K562 (cell line): Measurements from ENCODE around the gene DHDH. TPM values are rescaled to one million over a fixed set of nuclear protein-coding genes. Genes with fewer than 3 reads are reported as not detected.
A peak's percentile ranks its signal among the peaks of the same experiment; 100 is the strongest.
"Not testable (repeated sequence)": the region's sequence is repeated elsewhere in the genome, so short reads cannot be mapped to it uniquely, and the experiment has no call there.

ENCODE experiments used
- ATAC-seq: fragments of 200-7000 bp; cut with Tn5 transposase; 3 replicates; pipeline ENCODE4 v1.9.1; 2020; ENCODE audit warnings: moderate library complexity
- BruUV-seq: library from RNA; stranded (reverse); fragments of 400-500 nt; replicated peaks from 2 replicates; lab custom pipeline; 2021; lab: Mats Ljungman, UMichigan
- CTCF ChIA-PET: fragments of 300-600 bp; formaldehyde crosslinking; extraction: SDS; loops from one replicate; lab custom pipeline; 2021; ENCODE audit warnings: low intra/inter-chr PET ratio; lab: Yijun Ruan, JAX
- POLR2A ChIA-PET: fragments of 300-600, 350-650 bp; sonication (Branson Sonifier 250); formaldehyde crosslinking; extraction: SDS; loops from one replicate; lab custom pipeline; 2021; ENCODE audit warnings: antibody characterized with exemption, inconsistent platforms; lab: Yijun Ruan, JAX
- DNase-seq, 4 experiments: peaks; one replicate each; pipeline versions ENCODE4 v3.0.0 to v3.0.0-alpha.2; 2011 to 2018; ENCODE audit warnings: low spot score in 3 of 4, mixed read lengths in 3 of 4; ENCODE audit errors: extremely low read depth in 1 of 4
- FAIRE-seq: peaks from 2 replicates; lab custom pipeline; 2011; peaks lifted over from hg19 to GRCh38; lab: Jason Lieb, UNC
- H2AFZ ChIP-seq: 2 replicates; pipeline ENCODE4 v1.6.0; 2011; ENCODE audit warnings: low read depth, low read length, control low read depth, inconsistent platforms
- H3K27ac ChIP-seq: fragments of 200-600 bp; 3 replicates; pipeline ENCODE4 v1.8.0; 2011; ENCODE audit warnings: low read depth, mild to moderate bottlenecking, control low read depth, inconsistent platforms, low read length, moderate library complexity, mixed read lengths; ENCODE audit errors: extremely low read depth
- H3K27me3 ChIP-seq, 2 experiments: fragments of 300-600 bp in 1 of 2; 2 replicates in 1 of 2; 3 replicates in 1 of 2; pipeline versions ENCODE4 v1.6.0 to v1.8.0; 2011; ENCODE audit warnings: inconsistent platforms in 2 of 2, low read length in 2 of 2, mild to moderate bottlenecking in 1 of 2, mixed read lengths in 1 of 2, moderate library complexity in 1 of 2; ENCODE audit not compliant: control insufficient read depth in 2 of 2, insufficient read depth in 2 of 2
- H3K36me3 ChIP-seq: fragments of 300-600 bp; 3 replicates; pipeline ENCODE4 v1.8.0; 2011; ENCODE audit warnings: mild to moderate bottlenecking, low read length, inconsistent platforms; ENCODE audit not compliant: control insufficient read depth, insufficient read depth
- H3K4me1 ChIP-seq, 2 experiments: fragments of 200-600 bp in 1 of 2; replicated peaks in 1 of 2; 2 replicates in 1 of 2; 3 replicates in 1 of 2; pipeline versions ENCODE4 v1.5.1 to v1.8.0; 2011; ENCODE audit warnings: inconsistent platforms in 2 of 2, low read length in 2 of 2, mild to moderate bottlenecking in 1 of 2, mixed read lengths in 1 of 2, moderate library complexity in 1 of 2; ENCODE audit not compliant: control insufficient read depth in 2 of 2, insufficient read depth in 2 of 2
- H3K4me2 ChIP-seq: 2 replicates; pipeline ENCODE4 v1.6.1; 2011; ENCODE audit warnings: low read length, control low read depth, inconsistent platforms, mixed read lengths; ENCODE audit not compliant: insufficient read depth
- H3K4me3 ChIP-seq: fragments of 200-600 bp; sonication (generic), shearing (Covaris generic); 2 replicates; pipeline ENCODE4 v1.5.1; 2016; ENCODE audit warnings: control low read depth, inconsistent platforms
- H3K79me2 ChIP-seq: fragments of 200-600 bp; 3 replicates; pipeline ENCODE4 v1.8.0; 2011; ENCODE audit warnings: low read length, inconsistent platforms; ENCODE audit not compliant: control insufficient read depth, insufficient read depth
- H3K9ac ChIP-seq, 2 experiments: 2 replicates each; pipeline versions ENCODE4 v1.6.0 to v1.6.1; 2011; ENCODE audit warnings: low read depth in 2 of 2, low read length in 2 of 2, control low read depth in 1 of 2, inconsistent platforms in 1 of 2, mild to moderate bottlenecking in 1 of 2, mixed read lengths in 1 of 2; ENCODE audit not compliant: insufficient read depth in 1 of 2
- H3K9me1 ChIP-seq: one replicate; pipeline ENCODE4 v1.6.0; 2011; ENCODE audit warnings: inconsistent platforms, mild to moderate bottlenecking, low read length, moderate library complexity; ENCODE audit not compliant: control insufficient read depth, insufficient read depth
- H3K9me3 ChIP-seq: replicated peaks from 2 replicates; pipeline ENCODE4 v1.5.1; 2011; ENCODE audit warnings: low read depth, low read length, inconsistent platforms; ENCODE audit not compliant: control insufficient read depth, insufficient read depth
- H4K20me1 ChIP-seq: replicated peaks from 2 replicates; pipeline ENCODE4 v1.6.1; 2011; ENCODE audit warnings: low read length, inconsistent platforms, mixed read lengths; ENCODE audit not compliant: control insufficient read depth, insufficient read depth
- ARID1B ChIP-seq: fragments of 450-650 bp; IDR thresholded peaks from 2 replicates; pipeline ENCODE4 v1.6.1; 2016; ENCODE audit warnings: antibody characterized with exemption, mild to moderate bottlenecking, inconsistent platforms
- C11orf30 ChIP-seq: fragments of 450-650 bp; IDR thresholded peaks from 2 replicates; pipeline ENCODE4 v1.6.1; 2016; ENCODE audit warnings: low read depth, mild to moderate bottlenecking
- CBFA2T2 ChIP-seq: fragments of 450-650 bp; conservative IDR thresholded peaks from 2 replicates; pipeline ENCODE4 v1.6.1; 2017; ENCODE audit warnings: mild to moderate bottlenecking
- CBFA2T3 ChIP-seq: fragments of 450-650 bp; IDR thresholded peaks from 2 replicates; pipeline ENCODE4 v1.6.1; 2017
- DPF2 ChIP-seq: fragments of 450-650 bp; IDR thresholded peaks from 2 replicates; pipeline ENCODE4 v1.6.1; 2016
- HDAC1 ChIP-seq, 2 experiments: fragments of 450-650 bp; IDR thresholded peaks; 2 replicates each; pipeline ENCODE4 v1.6.1; 2016 to 2017; ENCODE audit warnings: inconsistent platforms in 1 of 2, mild to moderate bottlenecking in 1 of 2, moderate library complexity in 1 of 2
- HDAC2 ChIP-seq: fragments of 450-650 bp; IDR thresholded peaks from 2 replicates; pipeline ENCODE4 v1.6.1; 2016; ENCODE audit warnings: mild to moderate bottlenecking
- KDM1A ChIP-seq, 2 experiments: fragments of 450-650 bp; IDR thresholded peaks; 2 replicates each; pipeline ENCODE4 v1.6.1; 2016; ENCODE audit warnings: mild to moderate bottlenecking in 2 of 2
- MAFF ChIP-seq: IDR thresholded peaks from 2 replicates; pipeline ENCODE4 v1.6.1; 2012; ENCODE audit warnings: low read length, improper control_type of control experiment
- MAFG ChIP-seq: fragments of 450-650 bp; conservative IDR thresholded peaks from 2 replicates; pipeline ENCODE4 v1.6.1; 2016; ENCODE audit warnings: missing genetic modification characterization, missing compliant biosample characterization
- NCOR1 ChIP-seq: fragments of 450-650 bp; IDR thresholded peaks from 2 replicates; pipeline ENCODE4 v1.6.1; 2016; ENCODE audit warnings: mild to moderate bottlenecking, moderate library complexity
- NFATC3 ChIP-seq: fragments of 450-650 bp; IDR thresholded peaks from 2 replicates; pipeline ENCODE4 v1.6.1; 2017; ENCODE audit warnings: mild to moderate bottlenecking
- NFE2 ChIP-seq: IDR thresholded peaks from 2 replicates; pipeline ENCODE4 v1.6.1; 2014; ENCODE audit warnings: antibody characterized with exemption, low read depth
- NFE2L1 ChIP-seq: fragments of 450-650 bp; IDR thresholded peaks from 2 replicates; pipeline ENCODE4 v1.6.1; 2016; ENCODE audit warnings: missing genetic modification characterization, low read depth, mild to moderate bottlenecking, missing compliant biosample characterization, moderate library complexity, borderline replicate concordance
- NFIC ChIP-seq: fragments of 450-650 bp; IDR thresholded peaks from 2 replicates; pipeline ENCODE4 v1.6.1; 2017; ENCODE audit warnings: mild to moderate bottlenecking, inconsistent platforms
- PHB2 ChIP-seq: fragments of 450-650 bp; IDR thresholded peaks from 2 replicates; pipeline ENCODE4 v1.6.1; 2017; ENCODE audit warnings: low read depth
- RCOR1 ChIP-seq, 2 experiments: IDR thresholded peaks; 2 replicates each; pipeline ENCODE4 v1.6.1; 2012; ENCODE audit warnings: low read depth in 2 of 2, low read length in 2 of 2, borderline replicate concordance in 1 of 2, improper control_type of control experiment in 1 of 2
- SMARCA4 ChIP-seq: fragments of 450-650 bp; IDR thresholded peaks from 2 replicates; pipeline ENCODE4 v1.6.1; 2016
- TAL1 ChIP-seq: fragments of 450-650 bp; IDR thresholded peaks from 2 replicates; pipeline ENCODE4 v1.6.1; 2016; ENCODE audit warnings: mild to moderate bottlenecking
- ZNF316 ChIP-seq: fragments of 450-650 bp; IDR thresholded peaks from 2 replicates; pipeline ENCODE4 v1.6.1; 2016
- ZNF384 ChIP-seq: IDR thresholded peaks from 2 replicates; pipeline ENCODE4 v1.6.1; 2012; ENCODE audit warnings: low read depth, low read length, improper control_type of control experiment
- WGBS: fragments of 100-300 bp; shearing (Covaris generic); methylation state at CpG from one replicate; pipeline ENCODE4 v1.1.6; 2016; ENCODE audit warnings: low coverage, mixed read lengths; ENCODE audit not compliant: insufficient coverage; ENCODE audit errors: missing lambda C conversion rate; 5-methylcytosine and 5-hydroxymethylcytosine counted together
- in situ Hi-C: fragments of 300-500 bp; cut with MboI; formaldehyde crosslinking; loops from 4 replicates; pipeline ENCODE4 v1.15.0; 2018; ENCODE audit warnings: inconsistent platforms, mixed read lengths
- intact Hi-C: fragments of 100-400 bp; cut with micrococcal nuclease; formaldehyde crosslinking; loops from 2 replicates; pipeline ENCODE4 v1.14.2; 2022
- polyA plus RNA-seq, 8 experiments: library from polyadenylated mRNA; depleted of rRNA in 4 of 8; stranded (reverse) in 5 of 8; unstranded in 3 of 8; fragments of >200 nt; fragmentation: Nextera tagmentation in 2 of 8; fragmentation: Illumina TruSeq in 1 of 8; extraction: Ambion mirVana in 2 of 8; extraction: Trizol in 1 of 8; gene quantifications; 2 replicates each; pipeline versions ENCODE4 v1.2.1 to v1.2.3, GENCODE V29; 2011 to 2014; ENCODE audit warnings: inconsistent platforms in 1 of 8, missing spikeins in 1 of 8
- total RNA-seq, 7 experiments: library from RNA; depleted of rRNA in 6 of 7; stranded (reverse); fragments of >200 nt in 6 of 7; fragmentation: Illumina TruSeq in 2 of 7; extraction: Trizol in 2 of 7; gene quantifications; 2 replicates each; pipeline versions ENCODE4 v1.2.1 to v1.2.3, GENCODE V29; 2011 to 2021; ENCODE audit warnings: low replicate concordance in 1 of 7

Gene DHDH
- total and polyA plus RNA-seq, 9 of the 15 experiments (the other 6 are each of a cell fraction or from before 2014, with no cell fraction given): 0.37 to 1.9 (median 0.87) TPM

GRCh38 chr19:48902291-48902690, 31.2 kb upstream of the DHDH start:
- H3K9me3 ChIP-seq, H4K20me1 ChIP-seq, ATAC-seq, H3K4me3 ChIP-seq, BruUV-seq, H3K4me2 ChIP-seq, H3K9me1 ChIP-seq, H2AFZ ChIP-seq, in situ Hi-C loops, CTCF ChIA-PET, H3K27ac ChIP-seq, DNase-seq, intact Hi-C loops, H3K27me3 ChIP-seq: not testable (repeated sequence)
- peaks cover 46% of the 10 kb centered on the region for H3K79me2 ChIP-seq
- POLR2A ChIA-PET: interaction anchor here (1.9 to 9.2 kb wide), 2 partner anchors 16 to 25 kb away, joined by 9 to 205 read pairs; partner anchors contain the start of gene PPP1R15A
- FAIRE-seq: peak; percentile 71
- H3K4me1 ChIP-seq: peaks cover 21 to 52% of the 10 kb centered on the region in 2 experiments
- peak overlapping the region in 1 of 2 experiments; percentile 62; a peak in 1 of 4 replicates for H3K9ac ChIP-seq
- H3K36me3 ChIP-seq: peaks cover 39% of the 10 kb centered on the region
- TF ChIP-seq HDAC1 (IDR thresholded peaks at IDR 0.05) (peak in 1 of 2 experiments; percentile 34; a peak in 1 of 4 replicates), ZNF316 (peak; percentile 91), NCOR1 (peak; percentile 11; the same call in 1 of the 2 replicates), MAFG (tag) (peak; percentile 91), NFE2L1 (tag) (peak; percentile 66), CBFA2T2 (0 out of 2 replicates have a peak, but pooled peaks have one; percentile 42), PHB2 (0 out of 2 replicates have a peak, but pooled peaks have one; percentile 14), SMARCA4 (0 out of 2 replicates have a peak, but pooled peaks have one; percentile 52), NFE2 (peak; percentile 82), ZNF384 (peak; percentile 42; the same call in 1 of the 2 replicates), NFIC (0 out of 2 replicates have a peak, but pooled peaks have one; percentile 11), HDAC2 (peak; percentile 79; the same call in 1 of the 2 replicates), NFATC3 (0 out of 2 replicates have a peak, but pooled peaks have one; percentile 37), RCOR1 (IDR thresholded peaks at IDR 0.05; ENCODE audit: borderline replicate concordance in 1 of 2, low read depth in 2 of 2, low read length in 2 of 2) (peak; percentile 48 to 55; a peak in 3 of 4 replicates), KDM1A (IDR thresholded peaks at IDR 0.05) (peak; percentile 66 to 77; a peak in 3 of 4 replicates), DPF2 (0 out of 2 replicates have a peak, but pooled peaks have one; percentile 61), TAL1 (peak; percentile 37; the same call in 1 of the 2 replicates), MAFF (peak; percentile 46), C11orf30 (peak; percentile 79), CBFA2T3 (peak; percentile 67), ARID1B (peak; percentile 40; the same call in 1 of the 2 replicates)
- 76% methylated on average over 6 of the region's 7 CpGs for WGBS

DNA sequence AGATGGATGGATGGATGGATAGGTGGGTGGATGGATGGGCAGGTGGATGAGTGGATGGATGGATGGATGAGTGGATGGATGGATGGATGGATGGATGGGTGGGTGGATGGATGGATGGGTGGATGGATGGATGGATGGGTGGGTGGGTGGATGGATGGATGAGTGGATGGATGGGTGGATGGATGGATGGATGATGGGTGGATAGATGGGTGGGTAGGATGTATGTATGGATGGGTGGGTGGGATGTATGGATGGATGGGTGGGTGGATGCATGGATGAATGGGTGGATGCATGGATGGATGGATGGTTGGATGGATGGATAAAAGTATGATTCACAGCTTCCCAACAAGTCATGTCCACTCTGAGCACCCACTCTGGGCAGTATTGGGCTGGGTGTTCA, 29.7 kb upstream of the DHDH start:
- in situ Hi-C loops, FAIRE-seq, H3K9me1 ChIP-seq, H3K27ac ChIP-seq, BruUV-seq, H4K20me1 ChIP-seq, H2AFZ ChIP-seq, H3K9me3 ChIP-seq, H3K4me3 ChIP-seq, ATAC-seq, H3K27me3 ChIP-seq, CTCF ChIA-PET, H3K4me2 ChIP-seq, DNase-seq, intact Hi-C loops: not testable (repeated sequence)
- peaks cover 51% of the 10 kb centered on the region for H3K36me3 ChIP-seq
- H3K9ac ChIP-seq: peak overlapping the region in 1 of 2 experiments; percentile 7; a peak in 1 of 4 replicates
- POLR2A ChIA-PET: interaction anchor here (1.0 kb wide), 1 partner anchor 30 kb away, joined by 3 read pairs; no protein-coding TSS in a partner anchor
- H3K79me2 ChIP-seq: peaks cover 46% of the 10 kb centered on the region
- H3K4me1 ChIP-seq: peaks cover 13 to 43% of the 10 kb centered on the region in 2 experiments; a peak in 4 of 5 replicates
